Upper lobe of right lung (tissue), 1 donor: Measurements from ENCODE around the gene HS1BP3. TPM values are rescaled to one million over a fixed set of nuclear protein-coding genes. Genes with fewer than 3 reads are reported as not detected.

Experiments used
- ATAC-seq: fragments of 200-7000 bp; cut with Tn5 transposase; one replicate; pipeline ENCODE4 v1.9.1; 2020; ENCODE audit warnings: mild to moderate bottlenecking, moderate library complexity
- DNase-seq: peaks from one replicate; pipeline ENCODE4 v3.0.0-alpha.2; 2020
- H3K27ac ChIP-seq: fragments of 200-600 bp; one replicate; pipeline ENCODE4 v1.8.0; 2022
- H3K27me3 ChIP-seq: fragments of 200-600 bp; one replicate; pipeline ENCODE4 v1.8.0; 2022; ENCODE audit warnings: mild to moderate bottlenecking
- H3K36me3 ChIP-seq: fragments of 200-600 bp; one replicate; pipeline ENCODE4 v1.8.0; 2022
- H3K4me1 ChIP-seq: fragments of 200-600 bp; one replicate; pipeline ENCODE4 v1.8.0; 2022
- H3K4me3 ChIP-seq: fragments of 200-600 bp; one replicate; pipeline ENCODE4 v1.8.0; 2022; ENCODE audit warnings: mild to moderate bottlenecking
- H3K9me3 ChIP-seq: fragments of 200-600 bp; one replicate; pipeline ENCODE4 v1.8.0; 2022
- intact Hi-C: fragments of 100-400 bp; cut with DNase I; formaldehyde crosslinking; loops from one replicate; pipeline ENCODE4 v1.11.0; 2022
- total RNA-seq: library from RNA; stranded (reverse); fragmentation: NEBNext Ultra II Directional; extraction: Animal tissue kit (Norgen Biotek cat#: 25700); gene quantifications from one replicate; pipeline ENCODE4 v1.2.1, GENCODE V29; 2021
- TF ChIP-seq, protein P1 (sequence below): fragments of 200-600 bp; IDR thresholded peaks from one replicate; pipeline ENCODE4 v1.8.0; 2022; ENCODE audit warnings: antibody characterized with exemption
- donor health status: DM: no; HTN: yes; CAD: no; lungs with severe emphysema.

Gene HS1BP3
- total RNA-seq, 1 donor from 2014 or later = 35.8 TPM

DNA sequence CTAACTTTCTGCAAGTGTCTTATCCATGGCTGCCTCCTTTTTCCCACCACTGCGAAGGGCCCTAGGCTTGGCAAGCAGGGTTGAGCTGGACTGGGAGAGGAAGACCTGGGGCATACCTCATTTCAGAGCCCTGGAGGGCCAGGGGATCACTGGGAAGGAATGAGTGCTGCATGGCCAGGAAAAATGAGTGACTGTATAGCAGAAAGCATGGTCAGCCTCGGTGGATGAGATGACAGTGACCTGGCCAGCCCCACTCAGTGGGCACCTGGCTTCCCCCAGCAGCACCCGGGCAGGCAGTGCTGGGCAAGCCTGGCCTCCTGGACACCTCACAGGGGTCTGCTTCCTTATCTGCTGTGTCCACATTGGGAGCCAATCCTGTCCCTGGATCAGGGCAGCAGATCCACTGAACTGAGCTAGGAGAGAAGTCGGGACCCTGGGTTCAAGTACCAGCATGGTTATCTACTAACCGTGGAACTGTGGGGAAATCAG is 76.4 kb downstream of the HS1BP3 start:
- DNase-seq = no peak
- H3K9me3 ChIP-seq = no peaks in the 10 kb centered on the region
- peak overlapping the region; percentile 30 for H3K27ac ChIP-seq
- no peaks in the 10 kb centered on the region for H3K36me3 ChIP-seq
- TF ChIP-seq, protein P1, sequence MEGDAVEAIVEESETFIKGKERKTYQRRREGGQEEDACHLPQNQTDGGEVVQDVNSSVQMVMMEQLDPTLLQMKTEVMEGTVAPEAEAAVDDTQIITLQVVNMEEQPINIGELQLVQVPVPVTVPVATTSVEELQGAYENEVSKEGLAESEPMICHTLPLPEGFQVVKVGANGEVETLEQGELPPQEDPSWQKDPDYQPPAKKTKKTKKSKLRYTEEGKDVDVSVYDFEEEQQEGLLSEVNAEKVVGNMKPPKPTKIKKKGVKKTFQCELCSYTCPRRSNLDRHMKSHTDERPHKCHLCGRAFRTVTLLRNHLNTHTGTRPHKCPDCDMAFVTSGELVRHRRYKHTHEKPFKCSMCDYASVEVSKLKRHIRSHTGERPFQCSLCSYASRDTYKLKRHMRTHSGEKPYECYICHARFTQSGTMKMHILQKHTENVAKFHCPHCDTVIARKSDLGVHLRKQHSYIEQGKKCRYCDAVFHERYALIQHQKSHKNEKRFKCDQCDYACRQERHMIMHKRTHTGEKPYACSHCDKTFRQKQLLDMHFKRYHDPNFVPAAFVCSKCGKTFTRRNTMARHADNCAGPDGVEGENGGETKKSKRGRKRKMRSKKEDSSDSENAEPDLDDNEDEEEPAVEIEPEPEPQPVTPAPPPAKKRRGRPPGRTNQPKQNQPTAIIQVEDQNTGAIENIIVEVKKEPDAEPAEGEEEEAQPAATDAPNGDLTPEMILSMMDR = no peak
- peaks cover 51% of the 10 kb centered on the region for H3K4me1 ChIP-seq
- intact Hi-C loops = no loop called here
- no peak overlapping the region for H3K4me3 ChIP-seq
- ATAC-seq = no peak
- H3K27me3 ChIP-seq = no peaks in the 10 kb centered on the region

DNA sequence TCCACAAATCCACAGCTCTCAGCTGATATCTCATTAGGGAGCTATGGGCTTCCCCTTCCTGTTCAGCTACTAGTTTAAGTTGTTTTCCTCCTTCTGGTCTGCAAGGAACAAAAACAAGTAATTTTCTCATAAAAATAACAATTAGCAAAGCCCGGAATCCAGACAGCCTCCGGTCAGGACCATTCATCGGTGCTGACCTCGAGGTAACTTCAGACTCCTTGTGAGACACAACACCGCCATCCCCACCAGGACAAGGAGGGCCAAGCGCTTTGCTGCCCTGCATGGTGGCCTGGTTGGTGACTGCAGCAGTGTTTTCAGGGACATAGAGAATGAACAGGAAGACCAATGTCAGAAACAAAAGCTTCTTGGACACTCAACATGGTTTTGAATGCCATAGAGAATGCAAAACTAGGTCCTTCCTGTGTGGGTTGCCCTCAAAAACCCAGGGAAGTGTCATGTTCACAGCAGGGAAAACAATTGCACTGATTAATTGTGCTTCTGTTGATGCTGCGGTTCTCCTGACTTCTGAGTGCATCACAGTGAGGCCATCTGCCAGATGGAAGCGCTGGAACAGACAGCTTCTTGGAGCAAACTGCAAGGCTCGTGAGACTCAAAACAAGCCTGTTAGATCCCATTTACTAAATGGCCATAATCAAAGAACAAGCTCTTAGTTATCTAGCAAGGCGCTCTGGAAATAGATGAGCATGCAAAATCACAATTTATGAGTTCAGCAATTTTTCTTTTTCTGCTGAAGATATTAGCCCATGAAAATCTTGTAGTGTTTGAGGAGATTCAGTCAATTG is 77.1 kb downstream of the HS1BP3 start:
- no peak for ATAC-seq
- TF ChIP-seq, protein P1 = no peak

DNA sequence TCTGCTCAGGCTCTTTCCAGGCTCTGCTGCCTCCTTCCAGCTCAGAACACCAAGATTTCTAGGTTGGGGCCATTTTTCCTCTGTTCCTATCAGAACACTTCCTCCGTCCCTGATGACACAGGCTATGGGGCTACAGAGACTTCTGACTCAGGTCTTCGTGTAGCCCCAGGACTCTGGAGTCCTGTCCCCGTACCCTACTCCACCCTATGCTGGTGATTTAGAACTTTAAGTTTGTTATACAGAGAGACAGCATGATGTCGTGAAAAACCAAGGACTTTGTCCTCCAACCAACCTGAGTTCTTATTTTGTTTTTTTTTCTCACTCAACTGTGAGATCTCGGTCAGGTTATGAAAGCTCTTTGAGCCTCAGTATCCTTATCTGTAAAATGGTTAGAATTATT is 78.7 kb downstream of the HS1BP3 start:
- H3K27me3 ChIP-seq = no peaks in the 10 kb centered on the region
- peaks cover 38% of the 10 kb centered on the region for H3K4me1 ChIP-seq
- intact Hi-C loops = no loop called here
- TF ChIP-seq, protein P1 = no peak
- no peak overlapping the region for H3K27ac ChIP-seq
- ATAC-seq (no peak), DNase-seq (no peak)
- H3K9me3 ChIP-seq = no peaks in the 10 kb centered on the region
- H3K36me3 ChIP-seq = no peaks in the 10 kb centered on the region
- no peak overlapping the region for H3K4me3 ChIP-seq

More for the DNA sequence above, 77.1 kb downstream of the HS1BP3 start:
- Histone ChIP-seq H3K4me3 (no peak overlapping the region), H3K4me1 (peaks cover 46% of the 10 kb centered on the region), H3K27ac (peak overlapping the region; percentile 30), H3K36me3 (no peaks in the 10 kb centered on the region), H3K9me3 (no peaks in the 10 kb centered on the region), H3K27me3 (no peaks in the 10 kb centered on the region)
- no peak for DNase-seq
- intact Hi-C loops = no loop called here

DNA sequence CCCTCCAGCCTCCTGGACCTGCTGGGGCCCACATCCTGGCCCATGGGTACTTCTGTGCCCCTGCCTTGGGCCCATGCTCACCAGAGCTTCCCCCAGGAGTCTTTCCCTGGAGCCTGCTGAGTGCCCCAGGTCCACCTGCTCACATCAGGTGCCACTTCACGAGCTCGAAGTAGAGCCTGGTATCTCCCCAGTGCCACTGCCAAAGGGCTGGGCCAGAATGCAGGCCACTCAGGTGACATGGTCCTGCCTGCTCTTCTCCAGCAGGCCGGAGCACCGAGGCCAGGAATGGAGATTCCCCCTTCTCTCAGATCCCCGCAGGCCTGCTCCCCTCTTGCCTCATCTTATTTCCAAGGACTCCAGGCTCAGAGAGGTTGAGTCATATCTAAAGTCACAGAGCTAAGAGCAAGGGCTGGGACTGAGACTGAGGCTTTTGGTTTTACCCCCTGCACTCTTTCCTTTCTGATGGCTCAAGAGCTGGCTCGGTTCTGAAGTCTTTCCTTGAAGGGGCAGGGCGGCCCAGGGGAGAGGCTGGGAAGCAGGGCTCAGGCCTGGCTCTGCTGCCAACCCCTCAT is 79.2 kb downstream of the HS1BP3 start:
- TF ChIP-seq, protein P1 = no peak
- no peak for ATAC-seq
- no peaks in the 10 kb centered on the region for H3K36me3 ChIP-seq
- H3K9me3 ChIP-seq = no peaks in the 10 kb centered on the region
- H3K27me3 ChIP-seq = no peaks in the 10 kb centered on the region
- no peak overlapping the region for H3K27ac ChIP-seq
- DNase-seq = no peak
- intact Hi-C loops = no loop called here
- peaks cover 36% of the 10 kb centered on the region for H3K4me1 ChIP-seq
- no peak overlapping the region for H3K4me3 ChIP-seq

DNA sequence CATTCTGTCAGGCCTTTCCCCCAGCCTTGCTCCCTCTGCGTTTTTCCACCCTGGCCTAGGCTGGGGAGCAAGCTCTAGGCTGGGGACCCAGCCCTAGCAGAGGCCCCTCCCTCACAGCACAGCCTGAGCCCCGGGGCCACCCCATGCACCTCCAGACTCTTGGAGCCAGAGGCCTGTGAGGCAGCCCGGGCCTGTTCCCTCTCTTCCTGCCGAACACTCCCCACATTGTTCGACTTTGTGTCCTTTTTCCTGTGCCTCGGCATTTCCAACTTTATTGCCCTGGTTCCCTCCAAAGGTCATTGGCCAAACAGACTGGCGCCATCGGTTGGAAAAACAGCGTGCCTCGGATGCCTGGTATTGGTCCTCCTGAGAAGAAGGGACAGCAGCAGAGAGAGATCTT is 79.7 kb downstream of the HS1BP3 start:
- Histone ChIP-seq H3K9me3 (no peaks in the 10 kb centered on the region), H3K4me1 (peaks cover 36% of the 10 kb centered on the region), H3K27ac (peak overlapping the region; percentile 2), H3K4me3 (no peak overlapping the region), H3K27me3 (no peaks in the 10 kb centered on the region), H3K36me3 (no peaks in the 10 kb centered on the region)
- DNase-seq (peak; percentile 51), ATAC-seq (no peak)
- intact Hi-C loops = no loop called here
- TF ChIP-seq, protein P1 = no peak
